Natural killer cell treated with Interleukin-12 subunit alpha and Interleukin-12 subunit beta and Interleukin-15 and Interleukin-18, amount 100 ng/mL, for 72 hours (primary cell): ENCODE results near the gene CBR4. TPM values are rescaled to one million over a fixed set of nuclear protein-coding genes. Genes with fewer than 3 reads are reported as not detected.

ENCODE experiments used
- ATAC-seq, 2 donors: fragments of 150-1000 bp; cut with Tn5 transposase in 1 of 2; sonication (Bioruptor Pico), chemical (Tn5 transposase) in 1 of 2; 2 replicates each; pipeline ENCODE4 v1.10.0; 2021
- DNase-seq: peaks from one replicate; pipeline ENCODE4 v3.0.0; 2022; ENCODE audit warnings: low spot score
- H3K27ac Mint-ChIP-seq, 2 donors: 1 replicate in 1 of 2; 2 replicates in 1 of 2; pipeline ENCODE4 v1.8.0; 2022; ENCODE audit warnings: mixed read lengths in 2 of 2, mild to moderate bottlenecking in 1 of 2, moderate library complexity in 1 of 2
- H3K27me3 Mint-ChIP-seq, 2 donors: 1 replicate in 1 of 2; 2 replicates in 1 of 2; pipeline ENCODE4 v1.8.0; 2022; ENCODE audit warnings: mixed read lengths in 2 of 2
- H3K36me3 Mint-ChIP-seq: one replicate; pipeline ENCODE4 v1.8.0; 2022; ENCODE audit warnings: mixed read lengths
- H3K4me1 Mint-ChIP-seq, 2 donors: 1 replicate in 1 of 2; 2 replicates in 1 of 2; pipeline ENCODE4 v1.8.0; 2022; ENCODE audit warnings: low read depth in 2 of 2, mixed read lengths in 2 of 2, mild to moderate bottlenecking in 1 of 2
- H3K4me3 Mint-ChIP-seq: one replicate; pipeline ENCODE4 v1.8.0; 2022; ENCODE audit warnings: mixed read lengths
- H3K9me3 Mint-ChIP-seq: 2 replicates; pipeline ENCODE4 v1.8.0; 2022; ENCODE audit warnings: mixed read lengths
- total RNA-seq, 2 donors: library from RNA; stranded (reverse); gene quantifications; one replicate each; pipeline ENCODE4 v1.2.3, GENCODE V29; 2022

The CBR4 gene
- total RNA-seq = 10 to 100 TPM in 1 of 2 donors, 1 to 10 TPM in 1; 9.2 to 21.6 TPM

GRCh38 chr4:169010125-169011023 lies at the start of gene CBR4:
Gene CBR4 (minus strand): TSS chr4:169010255. CDS start chr4:169010089, 166 bp downstream.
- no peaks in the 10 kb centered on the region for H3K36me3 Mint-ChIP-seq
- no peaks in the 10 kb centered on the region for H3K9me3 Mint-ChIP-seq
- peaks cover 31 to 45% of the 10 kb centered on the region in 2 donors for H3K4me1 Mint-ChIP-seq
- peak within 1 kb of the TSS; percentile 94 to 99 for H3K27ac Mint-ChIP-seq
- peak; percentile 99 for ATAC-seq
- H3K4me3 Mint-ChIP-seq = peak within 1 kb of the TSS; percentile 98
- no peaks in the 10 kb centered on the region for H3K27me3 Mint-ChIP-seq
- peak; percentile 98 for DNase-seq

GRCh38 chr4:169059306-169060211 lies 49.5 kb upstream of the CBR4 start:
- H3K36me3 Mint-ChIP-seq = no peaks in the 10 kb centered on the region
- no peak for DNase-seq
- H3K4me3 Mint-ChIP-seq = no peak overlapping the region
- no peaks in the 10 kb centered on the region for H3K9me3 Mint-ChIP-seq
- no peaks in the 10 kb centered on the region for H3K4me1 Mint-ChIP-seq
- H3K27me3 Mint-ChIP-seq = peaks cover 2 to 9% of the 10 kb centered on the region in 2 donors
- no peak overlapping the region for H3K27ac Mint-ChIP-seq
- no peak for ATAC-seq

GRCh38 chr4:169058312-169058711 lies 48.3 kb upstream of the CBR4 start:
- no peaks in the 10 kb centered on the region for H3K4me1 Mint-ChIP-seq
- ATAC-seq (no peak), DNase-seq (no peak)
- H3K27ac Mint-ChIP-seq = no peak overlapping the region
- no peak overlapping the region for H3K4me3 Mint-ChIP-seq
- H3K36me3 Mint-ChIP-seq = no peaks in the 10 kb centered on the region
- no peaks in the 10 kb centered on the region for H3K9me3 Mint-ChIP-seq
- peaks cover 4 to 9% of the 10 kb centered on the region in 2 donors for H3K27me3 Mint-ChIP-seq

- DNase-seq (no peak), ATAC-seq (peak in 1 of 2 donors; percentile 17)
- no peak overlapping the region for H3K4me3 Mint-ChIP-seq
- no peaks in the 10 kb centered on the region for H3K4me1 Mint-ChIP-seq
- H3K36me3 Mint-ChIP-seq = no peaks in the 10 kb centered on the region
- peaks cover 5 to 9% of the 10 kb centered on the region in 2 donors for H3K27me3 Mint-ChIP-seq
- H3K27ac Mint-ChIP-seq = no peak overlapping the region
- H3K9me3 Mint-ChIP-seq = no peaks in the 10 kb centered on the region
Measured at GRCh38 chr4:169054879-169055278, 44.8 kb upstream of the CBR4 start.

- H3K4me3 Mint-ChIP-seq = no peak overlapping the region
- ATAC-seq = no peak
- no peak overlapping the region for H3K27ac Mint-ChIP-seq
- H3K4me1 Mint-ChIP-seq = no peaks in the 10 kb centered on the region
- no peaks in the 10 kb centered on the region for H3K9me3 Mint-ChIP-seq
- peaks cover 5 to 13% of the 10 kb centered on the region in 2 donors for H3K27me3 Mint-ChIP-seq
- DNase-seq = no peak
- H3K36me3 Mint-ChIP-seq = no peaks in the 10 kb centered on the region
Measured at GRCh38 chr4:169052594-169052945, 42.5 kb upstream of the CBR4 start.

GRCh38 chr4:169051761-169052593 lies 41.9 kb upstream of the CBR4 start:
- H3K4me3 Mint-ChIP-seq = no peak overlapping the region
- DNase-seq (no peak), ATAC-seq (no peak)
- no peaks in the 10 kb centered on the region for H3K9me3 Mint-ChIP-seq
- H3K27me3 Mint-ChIP-seq = peaks cover 5 to 13% of the 10 kb centered on the region in 2 donors
- no peaks in the 10 kb centered on the region for H3K36me3 Mint-ChIP-seq
- H3K4me1 Mint-ChIP-seq = no peaks in the 10 kb centered on the region
- H3K27ac Mint-ChIP-seq = no peak overlapping the region

- peaks cover 2 to 8% of the 10 kb centered on the region in 2 donors for H3K27me3 Mint-ChIP-seq
- no peaks in the 10 kb centered on the region for H3K4me1 Mint-ChIP-seq
- H3K36me3 Mint-ChIP-seq = no peaks in the 10 kb centered on the region
- no peak for DNase-seq
- no peak overlapping the region for H3K27ac Mint-ChIP-seq
- no peak for ATAC-seq
- no peak overlapping the region for H3K4me3 Mint-ChIP-seq
- no peaks in the 10 kb centered on the region for H3K9me3 Mint-ChIP-seq
Measured at GRCh38 chr4:169050881-169051760, 41.1 kb upstream of the CBR4 start.

GRCh38 chr4:169050284-169050683 lies 40.2 kb upstream of the CBR4 start:
- Mint-ChIP-seq H3K4me3 (no peak overlapping the region), H3K27ac (no peak overlapping the region), H3K9me3 (no peaks in the 10 kb centered on the region), H3K4me1 (no peaks in the 10 kb centered on the region), H3K36me3 (no peaks in the 10 kb centered on the region), H3K27me3 (peaks cover 2 to 4% of the 10 kb centered on the region in 2 donors)
- ATAC-seq = no peak
- no peak for DNase-seq

- H3K9me3 Mint-ChIP-seq = no peaks in the 10 kb centered on the region
- H3K27ac Mint-ChIP-seq = no peak overlapping the region
- peaks cover 2 to 4% of the 10 kb centered on the region in 2 donors for H3K27me3 Mint-ChIP-seq
- no peaks in the 10 kb centered on the region for H3K36me3 Mint-ChIP-seq
- DNase-seq (no peak), ATAC-seq (no peak)
- H3K4me3 Mint-ChIP-seq = no peak overlapping the region
- H3K4me1 Mint-ChIP-seq = no peaks in the 10 kb centered on the region
Measured at GRCh38 chr4:169048868-169049414, 38.9 kb upstream of the CBR4 start.

- DNase-seq (no peak), ATAC-seq (no peak)
- no peaks in the 10 kb centered on the region for H3K4me1 Mint-ChIP-seq
- H3K27me3 Mint-ChIP-seq = peaks cover 0 to 4% of the 10 kb centered on the region in 2 donors
- no peaks in the 10 kb centered on the region for H3K36me3 Mint-ChIP-seq
- H3K4me3 Mint-ChIP-seq = no peak overlapping the region
- H3K27ac Mint-ChIP-seq = no peak overlapping the region
- H3K9me3 Mint-ChIP-seq = no peaks in the 10 kb centered on the region
Measured at GRCh38 chr4:169047956-169048355, 37.9 kb upstream of the CBR4 start.

GRCh38 chr4:169045862-169046584 lies 36.0 kb upstream of the CBR4 start:
- H3K4me3 Mint-ChIP-seq = no peak overlapping the region
- H3K36me3 Mint-ChIP-seq = no peaks in the 10 kb centered on the region
- no peaks in the 10 kb centered on the region for H3K9me3 Mint-ChIP-seq
- DNase-seq (no peak), ATAC-seq (no peak)
- peaks cover 4 to 7% of the 10 kb centered on the region in 2 donors for H3K27me3 Mint-ChIP-seq
- H3K27ac Mint-ChIP-seq = no peak overlapping the region
- no peaks in the 10 kb centered on the region for H3K4me1 Mint-ChIP-seq
